Measurements from ENCODE around the gene GPC6.

DNA sequence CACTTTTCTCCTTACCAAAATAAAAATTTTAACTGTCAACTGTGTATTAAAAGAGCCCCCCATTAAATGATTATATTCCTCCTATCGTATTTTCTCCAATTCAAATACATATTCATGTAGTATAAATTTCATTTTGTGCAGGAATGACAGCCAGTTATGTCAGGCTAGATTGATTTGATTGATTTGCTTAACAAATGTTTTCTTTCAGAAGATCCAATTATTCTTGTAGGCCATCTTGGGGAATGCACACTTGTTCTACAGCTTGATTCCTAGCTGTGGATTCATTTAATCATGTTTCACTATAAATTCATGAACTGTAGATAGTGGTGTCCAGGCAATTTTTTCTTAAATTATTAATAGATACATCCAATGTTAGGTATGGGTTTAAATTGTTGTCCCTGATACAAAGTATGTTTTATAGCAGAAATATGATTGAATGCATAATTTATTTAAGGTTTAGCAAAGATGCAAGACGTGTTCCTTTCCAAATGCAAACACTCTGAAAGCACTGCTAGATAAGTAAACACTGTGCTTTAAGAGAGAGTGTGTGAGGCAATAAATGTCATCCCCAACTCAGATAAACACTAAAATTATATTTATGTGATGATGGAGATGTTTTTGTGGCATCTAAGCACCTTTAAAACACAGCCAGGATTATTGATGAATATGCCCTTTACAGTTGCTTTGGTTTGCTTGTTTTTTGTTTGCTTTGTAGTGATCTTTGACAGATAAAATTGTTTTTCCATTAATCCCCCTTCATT lies 721.7 kb downstream of the GPC6 start:
- TF ChIP-seq TAF1 (IDR thresholded peaks at IDR 0.05; ENCODE audit: borderline replicate concordance, low read depth, low read length): no peak
- no peak for TF ChIP-seq POLR2A (IDR thresholded peaks at IDR 0.05; ENCODE audit: low read depth, low read length)
- TF ChIP-seq POLR2AphosphoS5 (IDR thresholded peaks at IDR 0.05; ENCODE audit: low read depth, low read length): no peak
